Esophagus squamous epithelium (tissue), 4 donors: ENCODE data around the gene PXYLP1.

Experiments
- POLR2A ChIP-seq, 4 donors: fragments of 450-650 bp; IDR thresholded peaks; one replicate each; pipeline ENCODE4 v1.6.1; 2017; ENCODE audit warnings: antibody characterized with exemption in 4 of 4, mild to moderate bottlenecking in 4 of 4, moderate library complexity in 3 of 4
- TF ChIP-seq, protein P1 (sequence below), 6 experiments: fragments of 450-650 bp in 4 of 6; fragments of 200-600 bp in 2 of 6; sonication (generic) in 2 of 6; IDR thresholded peaks; one replicate each; pipeline ENCODE4 v1.5.1; 2016 to 2019; ENCODE audit warnings: antibody characterized with exemption in 6 of 6, mild to moderate bottlenecking in 4 of 6, moderate library complexity in 4 of 6

- TF ChIP-seq, protein P1, sequence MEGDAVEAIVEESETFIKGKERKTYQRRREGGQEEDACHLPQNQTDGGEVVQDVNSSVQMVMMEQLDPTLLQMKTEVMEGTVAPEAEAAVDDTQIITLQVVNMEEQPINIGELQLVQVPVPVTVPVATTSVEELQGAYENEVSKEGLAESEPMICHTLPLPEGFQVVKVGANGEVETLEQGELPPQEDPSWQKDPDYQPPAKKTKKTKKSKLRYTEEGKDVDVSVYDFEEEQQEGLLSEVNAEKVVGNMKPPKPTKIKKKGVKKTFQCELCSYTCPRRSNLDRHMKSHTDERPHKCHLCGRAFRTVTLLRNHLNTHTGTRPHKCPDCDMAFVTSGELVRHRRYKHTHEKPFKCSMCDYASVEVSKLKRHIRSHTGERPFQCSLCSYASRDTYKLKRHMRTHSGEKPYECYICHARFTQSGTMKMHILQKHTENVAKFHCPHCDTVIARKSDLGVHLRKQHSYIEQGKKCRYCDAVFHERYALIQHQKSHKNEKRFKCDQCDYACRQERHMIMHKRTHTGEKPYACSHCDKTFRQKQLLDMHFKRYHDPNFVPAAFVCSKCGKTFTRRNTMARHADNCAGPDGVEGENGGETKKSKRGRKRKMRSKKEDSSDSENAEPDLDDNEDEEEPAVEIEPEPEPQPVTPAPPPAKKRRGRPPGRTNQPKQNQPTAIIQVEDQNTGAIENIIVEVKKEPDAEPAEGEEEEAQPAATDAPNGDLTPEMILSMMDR (IDR thresholded peaks at IDR 0.05): no peak
- no peak for TF ChIP-seq POLR2A (IDR thresholded peaks at IDR 0.05)
Measured at GRCh38 chr3:141341536-141341935, 109.9 kb downstream of the PXYLP1 start.
